Muscle layer of colon (tissue), 2 donors: ENCODE data around the gene ANXA6.

Source experiments
- H3K27ac ChIP-seq: one replicate; pipeline ENCODE4 v1.7.0; 2013; ENCODE audit warnings: low read depth, mild to moderate bottlenecking, low read length, moderate library complexity
- H3K27me3 ChIP-seq, 2 donors: one replicate each; pipeline ENCODE4 v1.7.0; 2013; ENCODE audit warnings: low read length in 2 of 2, mild to moderate bottlenecking in 2 of 2; ENCODE audit not compliant: insufficient read depth in 2 of 2, control insufficient read depth in 1 of 2
- H3K36me3 ChIP-seq: one replicate; pipeline ENCODE4 v1.7.0; 2013; ENCODE audit warnings: mild to moderate bottlenecking, low read length; ENCODE audit not compliant: insufficient read depth
- H3K4me1 ChIP-seq: one replicate; pipeline ENCODE4 v1.7.0; 2013; ENCODE audit warnings: mild to moderate bottlenecking, low read length; ENCODE audit not compliant: insufficient read depth
- H3K4me3 ChIP-seq, 2 donors: one replicate each; pipeline ENCODE4 v1.7.0; 2013; ENCODE audit warnings: low read length in 2 of 2, low read depth in 1 of 2, mild to moderate bottlenecking in 1 of 2, moderate library complexity in 1 of 2
- H3K9ac ChIP-seq: one replicate; pipeline ENCODE4 v1.7.0; 2013; ENCODE audit warnings: low read length
- H3K9me3 ChIP-seq: one replicate; pipeline ENCODE4 v1.7.0; 2013; ENCODE audit warnings: mild to moderate bottlenecking, low read length
- donor health status: abdominal sarcoma.
- donor health status: Adenocarcinoma of cecum.

Gene ANXA6

GRCh38 chr5:151075698-151076331 is 81.8 kb downstream of the ANXA6 start:
- Histone ChIP-seq H3K9me3 (no peaks in the 10 kb centered on the region), H3K4me3 (no peak overlapping the region), H3K9ac (no peak overlapping the region), H3K36me3 (no peaks in the 10 kb centered on the region), H3K27ac (no peak overlapping the region), H3K4me1 (peaks cover 20% of the 10 kb centered on the region), H3K27me3 (no peaks in the 10 kb centered on the region)

- Histone ChIP-seq H3K9ac (no peak overlapping the region), H3K4me3 (no peak overlapping the region), H3K9me3 (no peaks in the 10 kb centered on the region), H3K27me3 (no peaks in the 10 kb centered on the region), H3K4me1 (peaks cover 24% of the 10 kb centered on the region), H3K36me3 (no peaks in the 10 kb centered on the region), H3K27ac (no peak overlapping the region)
Observed at GRCh38 chr5:151074557-151074956, 83.0 kb downstream of the ANXA6 start.

DNA sequence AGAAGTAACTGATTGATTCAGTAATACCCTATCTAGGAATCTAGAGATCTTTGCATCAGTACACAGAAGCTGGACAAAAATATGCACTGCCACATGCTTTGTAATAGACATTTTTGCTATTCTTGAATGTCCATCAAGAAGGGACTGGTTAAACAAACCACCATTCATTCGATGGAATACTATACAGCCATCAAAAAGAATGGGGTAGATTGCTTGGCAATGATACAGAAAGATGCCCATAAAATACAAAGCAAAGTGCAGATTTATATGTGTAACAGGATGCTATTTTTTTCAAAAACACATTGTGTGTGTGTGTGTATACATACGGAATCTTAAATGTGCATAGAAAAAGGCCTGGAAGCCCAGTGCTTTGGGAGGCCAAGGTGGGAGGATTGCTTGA is 84.3 kb downstream of the ANXA6 start:
- Histone ChIP-seq H3K4me1 (peaks cover 28% of the 10 kb centered on the region), H3K4me3 (no peak overlapping the region), H3K9me3 (no peaks in the 10 kb centered on the region)

GRCh38 chr5:151072630-151073025 is 85.0 kb downstream of the ANXA6 start:
- Histone ChIP-seq H3K4me3 (no peak overlapping the region), H3K27ac (no peak overlapping the region), H3K4me1 (peaks cover 29% of the 10 kb centered on the region), H3K27me3 (no peaks in the 10 kb centered on the region), H3K9ac (no peak overlapping the region), H3K36me3 (no peaks in the 10 kb centered on the region), H3K9me3 (no peaks in the 10 kb centered on the region)

More for the DNA sequence above, 84.3 kb downstream of the ANXA6 start:
- Histone ChIP-seq H3K27me3 (no peaks in the 10 kb centered on the region), H3K9ac (no peak overlapping the region), H3K27ac (no peak overlapping the region), H3K36me3 (no peaks in the 10 kb centered on the region)

GRCh38 chr5:151071848-151072629 is 85.5 kb downstream of the ANXA6 start:
- Histone ChIP-seq H3K9me3 (no peaks in the 10 kb centered on the region), H3K4me1 (peaks cover 29% of the 10 kb centered on the region), H3K36me3 (no peaks in the 10 kb centered on the region), H3K9ac (no peak overlapping the region), H3K4me3 (no peak overlapping the region), H3K27me3 (no peaks in the 10 kb centered on the region), H3K27ac (no peak overlapping the region)

- H3K4me3 ChIP-seq: no peak overlapping the region
- no peak overlapping the region for H3K27ac ChIP-seq
- H3K9me3 ChIP-seq: no peaks in the 10 kb centered on the region
- H3K4me1 ChIP-seq: peaks cover 35% of the 10 kb centered on the region
- no peaks in the 10 kb centered on the region for H3K27me3 ChIP-seq
- no peaks in the 10 kb centered on the region for H3K36me3 ChIP-seq
- H3K9ac ChIP-seq: no peak overlapping the region
Observed at GRCh38 chr5:151071021-151071420, 86.6 kb downstream of the ANXA6 start.

- no peaks in the 10 kb centered on the region for H3K9me3 ChIP-seq
- H3K36me3 ChIP-seq: no peaks in the 10 kb centered on the region
- H3K27me3 ChIP-seq: no peaks in the 10 kb centered on the region
- H3K27ac ChIP-seq: no peak overlapping the region
- no peak overlapping the region for H3K4me3 ChIP-seq
- peaks cover 38% of the 10 kb centered on the region for H3K4me1 ChIP-seq
- no peak overlapping the region for H3K9ac ChIP-seq
Observed at GRCh38 chr5:151070449-151070848, 87.1 kb downstream of the ANXA6 start.

GRCh38 chr5:151068433-151069197 is 89.0 kb downstream of the ANXA6 start:
- Histone ChIP-seq H3K9ac (no peak overlapping the region), H3K4me1 (peaks cover 52% of the 10 kb centered on the region), H3K27me3 (no peaks in the 10 kb centered on the region), H3K4me3 (no peak overlapping the region), H3K9me3 (no peaks in the 10 kb centered on the region), H3K27ac (peak overlapping the region; percentile 67), H3K36me3 (no peaks in the 10 kb centered on the region)

- no peaks in the 10 kb centered on the region for H3K27me3 ChIP-seq
- H3K9me3 ChIP-seq: no peaks in the 10 kb centered on the region
- H3K4me3 ChIP-seq: no peak overlapping the region
- no peak overlapping the region for H3K9ac ChIP-seq
- H3K4me1 ChIP-seq: peaks cover 60% of the 10 kb centered on the region
- H3K27ac ChIP-seq: peak overlapping the region; percentile 67
- H3K36me3 ChIP-seq: no peaks in the 10 kb centered on the region
Observed at GRCh38 chr5:151067632-151068432, 89.7 kb downstream of the ANXA6 start.

DNA sequence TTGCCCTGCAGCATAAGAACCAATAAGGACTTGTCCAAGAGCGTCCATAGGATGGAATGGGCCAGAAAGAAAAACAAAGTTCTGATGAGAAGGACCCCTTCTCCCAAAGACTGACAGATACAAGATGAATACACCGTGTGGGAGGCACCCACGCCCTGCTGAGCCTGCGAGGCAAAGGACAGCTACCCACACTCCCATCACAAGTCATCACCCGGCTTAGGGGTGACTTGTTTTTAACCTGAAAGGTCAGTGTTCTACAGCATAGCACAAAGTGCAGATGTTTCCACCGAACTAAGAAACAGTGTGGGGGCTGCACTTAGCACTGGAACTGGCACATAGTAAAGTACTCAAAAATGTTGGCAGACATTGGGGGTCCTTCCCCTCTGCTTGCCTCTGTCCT is 90.7 kb downstream of the ANXA6 start:
- H3K9me3 ChIP-seq: no peaks in the 10 kb centered on the region
- no peak overlapping the region for H3K27ac ChIP-seq

DNA sequence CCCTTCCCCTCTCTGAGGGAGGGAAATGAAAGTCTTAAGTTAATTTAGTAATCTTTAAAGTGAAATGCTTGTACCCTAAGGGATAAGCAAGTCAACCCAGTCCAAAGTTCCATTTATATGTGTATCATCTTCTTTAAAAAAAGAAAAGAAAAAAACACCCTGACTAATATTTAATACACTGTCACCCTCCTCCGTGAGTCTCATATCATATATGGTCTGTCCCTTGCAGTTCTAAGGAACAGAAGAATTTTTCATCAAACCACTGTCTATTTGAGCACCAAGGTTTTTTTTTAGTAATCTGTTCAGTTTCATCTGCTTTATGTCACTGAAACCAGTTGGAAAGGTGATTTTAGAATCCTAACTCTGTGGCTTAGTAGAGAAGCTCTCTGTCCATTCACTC is 92.0 kb downstream of the ANXA6 start:
- Histone ChIP-seq H3K36me3 (peaks cover 18% of the 10 kb centered on the region), H3K4me1 (peaks cover 66% of the 10 kb centered on the region), H3K27ac (no peak overlapping the region)

More for the DNA sequence above, 90.7 kb downstream of the ANXA6 start:
- H3K36me3 ChIP-seq: peaks cover 8% of the 10 kb centered on the region
- no peak overlapping the region for H3K4me3 ChIP-seq
- no peaks in the 10 kb centered on the region for H3K27me3 ChIP-seq
- H3K9ac ChIP-seq: no peak overlapping the region
- H3K4me1 ChIP-seq: peaks cover 69% of the 10 kb centered on the region

More for the DNA sequence above, 92.0 kb downstream of the ANXA6 start:
- H3K9me3 ChIP-seq: no peaks in the 10 kb centered on the region
- H3K9ac ChIP-seq: no peak overlapping the region
- no peaks in the 10 kb centered on the region for H3K27me3 ChIP-seq
- H3K4me3 ChIP-seq: no peak overlapping the region
